Measurements from ENCODE around the gene ABHD16A. TPM values are rescaled to one million over a fixed set of nuclear protein-coding genes. Genes with fewer than 3 reads are reported as not detected.
A peak's percentile ranks its signal among the peaks of the same experiment; 100 is the strongest.

Gene ABHD16A
- total and polyA plus RNA-seq, 8 donors: 15.1 to 122 (median 46.8) TPM

GRCh38 chr6:31664790-31665500 lies 38.2 kb downstream of the ABHD16A start, which contains the start of gene GPANK1:
GPANK1 (minus strand) TSS chr6:31664997; CDS start chr6:31664478, 519 bp downstream.
- H3K27ac ChIP-seq: peak within 1 kb of the TSS; percentile 94 to 98 (median 97)
- H3K9me3 ChIP-seq: no peaks in the 10 kb centered on the region
- peak within 1 kb of the TSS; percentile 72 to 98 (median 90) for H3K4me3 ChIP-seq
- TF ChIP-seq, protein P1, sequence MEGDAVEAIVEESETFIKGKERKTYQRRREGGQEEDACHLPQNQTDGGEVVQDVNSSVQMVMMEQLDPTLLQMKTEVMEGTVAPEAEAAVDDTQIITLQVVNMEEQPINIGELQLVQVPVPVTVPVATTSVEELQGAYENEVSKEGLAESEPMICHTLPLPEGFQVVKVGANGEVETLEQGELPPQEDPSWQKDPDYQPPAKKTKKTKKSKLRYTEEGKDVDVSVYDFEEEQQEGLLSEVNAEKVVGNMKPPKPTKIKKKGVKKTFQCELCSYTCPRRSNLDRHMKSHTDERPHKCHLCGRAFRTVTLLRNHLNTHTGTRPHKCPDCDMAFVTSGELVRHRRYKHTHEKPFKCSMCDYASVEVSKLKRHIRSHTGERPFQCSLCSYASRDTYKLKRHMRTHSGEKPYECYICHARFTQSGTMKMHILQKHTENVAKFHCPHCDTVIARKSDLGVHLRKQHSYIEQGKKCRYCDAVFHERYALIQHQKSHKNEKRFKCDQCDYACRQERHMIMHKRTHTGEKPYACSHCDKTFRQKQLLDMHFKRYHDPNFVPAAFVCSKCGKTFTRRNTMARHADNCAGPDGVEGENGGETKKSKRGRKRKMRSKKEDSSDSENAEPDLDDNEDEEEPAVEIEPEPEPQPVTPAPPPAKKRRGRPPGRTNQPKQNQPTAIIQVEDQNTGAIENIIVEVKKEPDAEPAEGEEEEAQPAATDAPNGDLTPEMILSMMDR (IDR thresholded peaks at IDR 0.05): no peak
- TF ChIP-seq POLR2AphosphoS5 (IDR thresholded peaks at IDR 0.05): peak; percentile 84 to 94 (median 90)
- intact Hi-C loops (cut with DNase I; ENCODE audit: low total_unique reads): no loop called here
- 0% methylated on average over 37 to 39 of the region's 39 CpGs for WGBS, 5 donors
- H3K27me3 ChIP-seq: no peaks in the 10 kb centered on the region
- peak; percentile 94 to 98 for DNase-seq
- peaks cover 34 to 74% (median 62%) of the 10 kb centered on the region in 4 donors for H3K4me1 ChIP-seq
- peaks cover 37 to 53% (median 51%) of the 10 kb centered on the region in 4 donors for H3K36me3 ChIP-seq

DNA sequence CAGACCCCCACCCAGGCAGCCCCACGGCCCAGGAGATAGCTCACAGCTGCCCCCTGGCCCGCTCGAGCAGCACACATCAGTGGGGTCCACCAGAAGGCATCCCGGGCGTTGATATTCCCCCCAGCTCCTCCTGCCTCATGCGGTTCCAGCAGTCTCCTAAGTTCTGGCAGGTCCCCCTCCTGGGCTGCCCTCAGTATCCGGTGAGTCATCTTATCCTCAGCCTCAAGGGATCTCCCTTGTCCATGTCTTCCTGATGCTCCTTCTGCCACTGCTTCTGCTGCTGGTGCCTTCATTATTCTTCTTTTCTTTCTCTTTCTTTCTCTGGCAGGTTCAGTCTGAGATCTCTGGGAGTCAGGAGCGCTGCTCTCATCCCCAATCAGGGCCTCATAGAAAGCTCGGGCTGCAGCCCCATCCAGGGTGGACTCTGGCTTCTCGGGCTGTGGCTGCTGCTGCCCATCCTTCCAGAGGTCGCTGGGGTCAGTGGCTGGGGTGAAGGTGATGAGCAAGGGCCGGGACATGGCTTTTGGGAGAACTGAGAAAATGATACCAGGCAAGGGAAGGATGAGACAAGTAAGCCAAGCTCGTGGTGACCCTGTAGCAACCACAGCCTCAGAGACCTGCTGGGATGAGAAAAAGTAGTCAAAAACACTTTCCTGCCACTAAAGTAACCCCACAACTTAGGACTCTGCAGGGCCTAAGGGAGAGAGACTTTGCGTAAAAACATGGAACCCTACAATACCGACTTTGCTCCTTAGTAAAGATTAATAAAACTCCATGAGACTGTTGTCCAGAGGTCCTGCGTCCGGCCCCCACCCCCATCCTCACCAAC lies 38.9 kb downstream of the ABHD16A start:
- peak in 1 of 2 donors; percentile 52 for DNase-seq
- H3K4me3 ChIP-seq: peak overlapping the region; percentile 72 to 98 (median 90)
- peaks cover 30 to 46% (median 43%) of the 10 kb centered on the region in 4 donors for H3K36me3 ChIP-seq
- peak overlapping the region; percentile 94 to 98 (median 97) for H3K27ac ChIP-seq
- H3K27me3 ChIP-seq: no peaks in the 10 kb centered on the region
- H3K9me3 ChIP-seq: no peaks in the 10 kb centered on the region
- TF ChIP-seq POLR2AphosphoS5 (IDR thresholded peaks at IDR 0.05) (no peak), POLR2A (IDR thresholded peaks at IDR 0.05) (no peak), EP300 (IDR thresholded peaks at IDR 0.05) (no peak)
- TF ChIP-seq, protein P1 (IDR thresholded peaks at IDR 0.05): no peak
- intact Hi-C loops (cut with DNase I; ENCODE audit: low total_unique reads): no loop called here
- 17 to 23% (median 20%) methylated on average over 17 of the region's 17 CpGs for WGBS, 5 donors
- peaks cover 39 to 78% (median 69%) of the 10 kb centered on the region in 4 donors for H3K4me1 ChIP-seq

DNA sequence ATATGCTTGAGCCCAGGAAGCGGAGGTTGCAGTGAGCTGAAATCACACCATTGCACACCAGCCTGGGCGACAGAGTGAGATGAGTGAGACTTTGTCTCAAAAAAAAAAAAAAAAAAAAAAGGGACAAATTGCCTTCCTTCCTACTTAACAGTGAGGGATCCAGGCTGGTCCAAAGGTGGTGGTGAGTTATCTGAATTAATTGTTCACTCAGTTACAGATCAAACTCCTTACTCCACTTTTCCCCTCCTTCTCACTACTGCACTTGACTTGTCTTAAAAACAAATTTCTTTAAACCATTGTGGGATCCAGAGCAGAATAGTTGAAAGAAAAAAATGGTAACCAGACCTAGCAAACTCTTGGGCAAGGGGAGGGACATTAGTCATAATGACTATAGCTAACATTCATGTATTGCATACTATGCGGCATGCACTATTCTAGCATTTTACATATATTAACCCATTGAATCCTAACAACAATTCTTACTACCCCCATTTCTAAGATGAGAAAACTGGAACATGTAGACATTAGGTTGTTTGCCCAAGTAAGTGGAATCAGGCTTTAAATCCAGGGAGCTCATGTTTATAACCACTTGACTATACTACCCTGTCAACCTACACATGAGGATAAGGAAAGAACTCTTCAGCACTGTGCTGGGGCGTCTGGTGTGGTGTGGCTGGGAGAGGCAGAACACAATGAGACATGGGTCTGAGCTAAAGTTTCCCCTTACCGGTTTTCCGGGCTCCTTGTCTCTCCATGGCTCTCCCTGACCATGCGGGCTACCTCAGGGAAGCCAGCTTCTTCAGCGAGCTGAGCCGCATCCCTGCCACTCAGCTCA lies 39.8 kb downstream of the ABHD16A start:
- H3K9me3 ChIP-seq: no peaks in the 10 kb centered on the region
- H3K27ac ChIP-seq: peak overlapping the region; percentile 11 to 98 (median 96)
- peaks cover 22 to 38% (median 35%) of the 10 kb centered on the region in 4 donors for H3K36me3 ChIP-seq
- 46 to 63% (median 57%) methylated on average over 9 of the region's 9 CpGs for WGBS, 5 donors
- intact Hi-C loops (cut with DNase I; ENCODE audit: low total_unique reads): no loop called here
- DNase-seq: no peak
- no peaks in the 10 kb centered on the region for H3K27me3 ChIP-seq
- H3K4me3 ChIP-seq: peak overlapping the region; percentile 72 to 98 (median 90)
- TF ChIP-seq EP300 (IDR thresholded peaks at IDR 0.05) (no peak), POLR2A (IDR thresholded peaks at IDR 0.05) (no peak), POLR2AphosphoS5 (IDR thresholded peaks at IDR 0.05) (no peak)
- TF ChIP-seq, protein P1 (IDR thresholded peaks at IDR 0.05): no peak
- peaks cover 47 to 79% (median 77%) of the 10 kb centered on the region in 4 donors for H3K4me1 ChIP-seq
